GM18870 (cell line): ENCODE measurements around the gene UNC5CL.

Experiments
- ATAC-seq: cut with Tn5 transposase; IDR thresholded peaks from one replicate; pipeline ENCODE4 v1.9.1; 2021; ENCODE audit warnings: moderate library complexity; ENCODE audit not compliant: unreplicated experiment

UNC5CL gene

GRCh38 chr6:41039060-41039998, at the start of gene UNC5CL:
UNC5CL (minus strand) TSS chr6:41039221; CDS start chr6:41035074, 4,147 bp downstream.
- no peak for ATAC-seq

- no peak for ATAC-seq
Observed at GRCh38 chr6:41088451-41088850, 49.4 kb upstream of the UNC5CL start.

GRCh38 chr6:41085182-41085581, 46.2 kb upstream of the UNC5CL start:
- no peak for ATAC-seq

- no peak for ATAC-seq
Observed at GRCh38 chr6:41083072-41083471, 44.1 kb upstream of the UNC5CL start.

- ATAC-seq: no peak
Observed at GRCh38 chr6:41080621-41081020, 41.6 kb upstream of the UNC5CL start.

GRCh38 chr6:41079080-41079479, 40.1 kb upstream of the UNC5CL start:
- ATAC-seq: no peak

GRCh38 chr6:41078101-41078500, 39.1 kb upstream of the UNC5CL start:
- no peak for ATAC-seq

- no peak for ATAC-seq
Observed at GRCh38 chr6:41077536-41077935, 38.5 kb upstream of the UNC5CL start.

GRCh38 chr6:41075651-41076626, 36.9 kb upstream of the UNC5CL start:
- ATAC-seq: no peak

GRCh38 chr6:41074692-41075436, 35.8 kb upstream of the UNC5CL start:
- no peak for ATAC-seq

- ATAC-seq: no peak
Observed at GRCh38 chr6:41073968-41074691, 35.1 kb upstream of the UNC5CL start.

- ATAC-seq: no peak
Observed at GRCh38 chr6:41073203-41073967, 34.4 kb upstream of the UNC5CL start.

GRCh38 chr6:41072836-41073202, 33.8 kb upstream of the UNC5CL start, which contains the start of gene NFYA:
NFYA (plus strand) TSS chr6:41072974; CDS start chr6:41079090, 6,116 bp downstream.
- ATAC-seq: peak; percentile 47

GRCh38 chr6:41071923-41072835, 33.2 kb upstream of the UNC5CL start, which contains the start of gene OARD1:
OARD1 (minus strand) TSS chr6:41072356; CDS start chr6:41071634, 722 bp downstream.
- ATAC-seq: peak; percentile 64

- no peak for ATAC-seq
Observed at GRCh38 chr6:41071501-41071922, 32.5 kb upstream of the UNC5CL start.

GRCh38 chr6:41066867-41067304, 27.9 kb upstream of the UNC5CL start:
- ATAC-seq: no peak

- ATAC-seq: no peak
Observed at GRCh38 chr6:41065550-41066026, 26.6 kb upstream of the UNC5CL start.

GRCh38 chr6:41064841-41065240, 25.8 kb upstream of the UNC5CL start:
- no peak for ATAC-seq
